NCI-H69 (cell line): Measurements from ENCODE around the gene PLA2G2F.

ENCODE experiments used
- DNase-seq: peaks from one replicate; lab custom pipeline; 2025; lab: John Stamatoyannopoulos, UW

PLA2G2F gene

DNA sequence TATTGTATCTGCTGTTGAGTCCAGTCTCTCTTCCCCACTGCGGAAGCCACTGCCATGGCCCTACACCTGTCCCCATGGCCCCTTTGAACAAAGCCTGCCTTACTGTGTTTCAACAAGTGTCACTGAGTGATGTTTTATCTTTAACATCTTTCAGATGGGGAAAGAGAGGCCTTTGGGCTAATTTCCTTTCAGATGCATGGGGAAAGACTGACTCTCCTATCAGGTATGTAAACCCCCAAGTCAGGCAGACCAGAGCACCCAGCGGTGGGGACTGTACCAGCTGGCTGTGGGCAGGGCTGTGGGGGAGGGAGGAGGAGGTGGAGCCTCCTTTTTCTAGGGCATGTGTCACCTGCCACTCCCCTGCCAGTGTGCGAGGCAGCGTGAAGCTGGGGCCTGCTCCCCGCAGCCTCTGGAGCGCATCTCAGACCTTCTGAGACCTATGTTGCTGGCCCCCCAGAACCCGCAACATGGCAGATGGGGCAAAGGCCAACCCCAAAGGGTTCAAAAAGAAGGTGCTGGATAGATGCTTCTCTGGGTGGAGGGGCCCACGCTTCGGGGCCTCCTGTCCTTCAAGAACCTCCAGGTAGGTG lies at the start of gene PLA2G2F:
Gene PLA2G2F (plus strand): TSS at position 363 of the 590 bp plus-strand sequence. CDS start 105 bp downstream, at position 468.
- no peak for DNase-seq

DNA sequence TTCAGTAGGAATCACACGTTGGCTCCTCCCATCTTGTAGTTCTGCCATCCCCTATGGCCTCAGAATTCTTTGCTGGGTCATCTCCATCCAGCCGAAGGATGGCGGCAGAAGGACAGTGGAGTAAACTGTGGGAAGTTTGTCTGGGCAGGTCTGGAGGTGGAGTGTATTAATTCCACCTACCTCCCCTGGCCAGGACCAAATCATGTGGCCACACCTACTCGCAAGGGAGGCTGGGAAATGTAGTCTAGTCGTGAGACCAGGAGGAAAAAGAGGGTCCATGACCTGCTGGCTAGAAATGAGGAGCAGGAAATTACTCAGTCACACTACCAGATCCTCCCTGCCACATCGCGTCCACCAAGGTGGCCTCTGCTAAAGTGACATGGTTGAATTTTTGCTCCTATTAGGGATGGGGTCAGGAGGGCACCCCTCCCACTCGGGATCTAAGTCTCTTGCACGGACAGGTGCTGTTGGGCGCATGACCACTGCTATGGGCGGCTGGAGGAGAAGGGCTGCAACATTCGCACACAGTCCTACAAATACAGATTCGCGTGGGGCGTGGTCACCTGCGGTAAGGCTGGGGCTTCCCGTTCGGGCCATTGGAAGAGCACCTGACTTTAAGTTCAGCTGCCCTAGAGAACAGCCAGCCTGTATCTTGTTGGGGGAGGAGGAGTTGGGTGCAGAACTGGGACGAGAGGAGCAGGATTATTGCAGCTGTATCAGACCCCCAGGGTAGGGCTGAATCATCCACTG lies 49.6 kb upstream of the PLA2G2F start:
- DNase-seq: no peak

- DNase-seq: no peak
Observed at GRCh38 chr1:20090119-20090518, 49.0 kb upstream of the PLA2G2F start.

DNA sequence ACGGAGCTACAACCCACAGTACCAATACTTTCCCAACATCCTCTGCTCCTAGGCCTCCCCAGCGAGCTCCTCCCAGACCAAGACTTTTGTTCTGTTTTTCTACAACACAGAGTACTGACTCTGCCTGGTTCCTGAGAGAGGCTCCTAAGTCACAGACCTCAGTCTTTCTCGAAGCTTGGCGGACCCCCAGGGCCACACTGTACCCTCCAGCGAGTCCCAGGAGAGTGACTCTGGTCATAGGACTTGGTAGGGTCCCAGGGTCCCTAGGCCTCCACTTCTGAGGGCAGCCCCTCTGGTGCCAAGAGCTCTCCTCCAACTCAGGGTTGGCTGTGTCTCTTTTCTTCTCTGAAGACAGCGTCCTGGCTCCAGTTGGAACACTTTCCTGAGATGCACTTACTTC lies 48.5 kb upstream of the PLA2G2F start:
- no peak for DNase-seq

DNA sequence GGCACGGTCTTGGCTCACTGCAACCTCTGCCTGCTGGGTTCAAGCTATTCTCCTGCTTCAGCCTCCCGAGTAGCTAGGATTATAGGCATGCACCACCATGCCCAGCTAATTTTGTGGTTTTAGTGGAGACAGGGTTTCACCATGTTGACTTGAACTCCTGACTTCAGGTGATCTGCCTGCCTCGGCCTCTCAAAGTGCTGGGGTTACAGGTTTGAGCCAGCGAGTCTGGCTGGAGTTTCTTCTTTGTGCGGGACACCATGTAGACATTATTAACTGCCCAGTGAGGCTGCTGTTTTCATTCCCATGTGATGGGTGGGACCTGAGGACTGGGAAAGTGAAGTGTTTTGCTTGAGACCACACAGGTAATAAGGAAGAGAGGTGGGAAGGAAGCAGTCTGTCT lies 45.8 kb upstream of the PLA2G2F start:
- no peak for DNase-seq

DNA sequence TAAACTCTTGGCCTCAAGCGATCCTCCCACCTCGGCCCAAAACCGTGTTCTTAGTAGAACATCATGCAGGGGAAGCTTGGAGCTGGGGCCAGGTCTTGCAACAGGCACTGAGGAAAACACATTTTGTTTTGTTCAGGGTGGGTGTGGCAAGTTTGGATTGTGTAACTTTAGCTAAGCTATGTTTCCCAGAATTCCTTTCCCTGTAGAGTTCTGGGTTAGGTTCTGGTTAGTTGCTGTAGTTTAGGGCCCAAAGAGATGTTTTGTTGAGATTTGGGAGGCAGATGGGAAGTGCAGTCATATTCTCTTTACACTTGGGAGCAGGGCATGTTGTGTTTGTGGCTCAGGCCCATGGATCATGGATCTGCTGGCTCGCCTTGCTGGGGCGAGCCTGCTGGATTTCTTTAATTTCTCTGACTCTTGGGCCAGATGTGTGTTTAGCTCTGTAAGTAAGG lies 45.2 kb upstream of the PLA2G2F start:
- no peak for DNase-seq

DNA sequence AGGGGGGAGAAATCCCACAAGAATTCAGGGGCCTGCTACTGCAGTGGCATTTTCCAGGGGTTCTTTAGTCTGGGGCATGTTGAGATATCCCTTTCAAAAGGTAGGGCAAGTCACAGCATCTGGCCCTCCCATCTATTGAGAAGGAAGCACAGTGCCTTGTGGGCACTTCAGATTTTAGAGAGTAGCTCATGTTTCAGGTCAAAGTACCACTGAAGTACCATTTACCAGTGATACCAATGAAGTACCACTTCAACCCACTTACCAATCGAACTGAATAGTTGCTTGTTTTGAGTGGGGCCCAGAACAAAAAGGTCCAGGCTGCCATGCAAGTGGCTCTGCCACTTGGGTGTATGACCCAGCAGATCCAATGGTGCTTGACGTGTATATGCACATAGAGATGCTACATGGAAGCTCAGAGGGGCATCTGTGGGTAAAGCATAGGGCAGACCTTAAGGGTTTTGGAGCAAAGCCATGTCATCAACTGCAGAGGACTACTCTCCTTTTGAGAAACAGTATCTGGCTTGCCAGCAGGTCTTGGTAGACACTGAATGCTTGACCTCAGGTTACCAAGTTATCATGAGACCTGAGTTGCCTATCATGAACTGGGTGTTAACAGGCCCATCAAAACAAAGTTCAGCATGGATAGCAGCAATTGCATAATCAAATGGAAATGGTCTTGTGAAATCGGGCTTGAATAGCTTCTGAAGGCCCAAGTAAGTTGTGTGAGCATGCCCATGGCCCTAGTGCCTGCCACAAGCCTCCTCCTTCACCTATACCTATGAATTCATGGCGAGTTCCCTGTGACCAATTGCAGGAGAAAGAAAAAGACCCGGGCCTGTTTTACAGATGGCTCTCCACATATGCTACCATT lies 43.3 kb upstream of the PLA2G2F start:
- no peak for DNase-seq

- DNase-seq: no peak
Observed at GRCh38 chr1:20096840-20097447, 42.2 kb upstream of the PLA2G2F start.

DNA sequence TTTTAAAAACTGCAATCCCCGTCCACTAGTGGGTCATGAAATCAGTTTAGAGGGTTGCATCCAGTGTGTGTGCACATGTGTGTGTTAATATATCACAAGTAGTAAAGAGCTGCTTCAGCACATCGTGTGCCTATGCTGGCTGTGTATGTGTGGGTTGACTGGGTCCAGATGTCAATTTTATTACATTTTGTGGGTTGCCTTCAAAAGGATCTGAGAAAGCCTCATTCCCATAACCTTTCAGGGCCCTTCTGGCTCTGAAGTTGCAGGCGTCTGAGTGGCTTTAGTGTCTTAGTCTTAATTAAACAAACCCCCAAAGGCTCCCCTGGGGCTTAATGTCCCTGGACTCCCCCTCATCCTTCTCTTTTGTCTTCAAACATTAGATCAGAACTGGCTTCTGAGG lies 39.6 kb upstream of the PLA2G2F start:
- DNase-seq: no peak

- peak; percentile 15 for DNase-seq
Observed at GRCh38 chr1:20100632-20101355, 38.3 kb upstream of the PLA2G2F start.

GRCh38 chr1:20102875-20103274 lies 36.2 kb upstream of the PLA2G2F start:
- DNase-seq: no peak

GRCh38 chr1:20105856-20106255 lies 33.3 kb upstream of the PLA2G2F start:
- no peak for DNase-seq

DNA sequence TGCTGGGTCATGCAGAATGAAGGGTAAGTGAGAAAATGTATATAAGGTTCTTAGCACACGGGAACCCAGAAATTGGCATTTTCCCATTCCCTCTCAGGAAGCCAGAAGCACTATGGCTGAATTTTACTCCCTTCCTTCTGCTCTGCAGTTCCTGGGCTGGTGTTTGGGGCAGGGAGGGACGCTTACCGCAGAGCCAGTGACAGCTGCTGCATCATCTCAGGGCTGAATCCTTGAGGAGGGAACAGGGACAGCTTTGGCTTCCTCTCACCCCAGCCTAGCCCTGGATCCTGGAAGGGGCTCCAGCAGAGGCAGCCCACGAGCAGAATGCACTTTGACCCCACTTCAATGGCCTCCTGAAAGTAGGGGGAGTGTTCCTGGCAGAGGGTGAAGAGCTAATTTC lies 31.8 kb upstream of the PLA2G2F start:
- no peak for DNase-seq

DNA sequence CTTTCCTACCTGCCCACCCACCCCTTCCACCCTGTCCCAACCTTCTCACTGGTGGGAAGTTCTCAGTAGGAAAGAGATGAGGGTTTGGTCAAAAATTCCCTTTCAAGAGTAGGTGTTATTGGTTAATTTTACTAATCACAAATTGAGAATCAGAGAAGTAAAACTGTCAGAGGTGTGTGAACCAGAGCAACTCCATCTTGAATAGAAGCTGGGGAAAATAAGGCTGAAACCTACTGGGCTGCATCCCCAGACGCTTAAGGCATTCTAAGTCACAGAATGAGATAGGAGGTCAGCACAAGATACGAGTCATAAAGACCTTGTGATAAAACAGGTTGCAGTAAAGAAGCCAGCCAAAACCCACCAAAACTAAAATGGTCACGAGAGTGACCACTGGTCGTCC lies 31.3 kb upstream of the PLA2G2F start:
- no peak for DNase-seq

DNA sequence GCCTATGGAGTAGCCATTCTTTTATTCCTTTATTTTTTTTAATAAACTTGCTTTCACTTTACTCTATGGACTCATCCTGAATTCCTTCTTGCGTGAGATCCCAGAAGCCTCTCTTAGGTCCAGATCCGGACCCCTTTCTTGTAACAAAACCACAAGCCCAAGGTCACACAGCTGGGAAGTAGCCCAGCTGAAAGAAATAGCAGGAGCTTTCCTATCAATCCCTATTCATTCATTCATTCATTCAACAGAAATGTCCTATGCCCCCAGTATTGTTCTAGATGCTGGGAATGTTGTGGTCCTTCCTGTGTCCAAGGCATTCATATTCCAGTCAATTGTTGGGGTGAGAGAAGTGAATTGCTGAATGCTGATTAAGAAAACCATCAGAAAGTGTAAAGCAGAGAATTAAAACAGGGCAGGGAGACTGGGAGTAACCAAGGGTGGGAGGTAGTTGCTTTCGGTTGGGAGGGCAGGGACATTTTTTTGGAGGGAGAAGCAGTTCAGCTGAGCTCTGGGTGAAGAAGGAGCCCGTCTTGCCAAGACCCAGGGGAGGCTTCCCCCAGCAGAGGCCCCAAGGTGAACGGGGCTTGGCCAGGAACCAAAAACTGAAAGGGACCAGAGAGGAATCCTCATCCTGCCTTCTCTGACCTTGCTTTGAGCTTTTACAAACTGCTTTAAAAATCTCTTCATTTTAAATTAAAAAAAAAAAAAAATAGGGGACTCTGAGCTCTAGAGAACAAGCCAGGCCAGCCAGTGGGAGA lies 30.6 kb upstream of the PLA2G2F start:
- no peak for DNase-seq

- no peak for DNase-seq
Observed at GRCh38 chr1:20109223-20109856, 29.8 kb upstream of the PLA2G2F start.

- no peak for DNase-seq
Observed at GRCh38 chr1:20110679-20111078, 28.4 kb upstream of the PLA2G2F start.

- no peak for DNase-seq
Observed at GRCh38 chr1:20111452-20111851, 27.7 kb upstream of the PLA2G2F start.

- DNase-seq: no peak
Observed at GRCh38 chr1:20112279-20113000, 26.7 kb upstream of the PLA2G2F start.
